Measurements from ENCODE around the gene TMEM214.

DNA sequence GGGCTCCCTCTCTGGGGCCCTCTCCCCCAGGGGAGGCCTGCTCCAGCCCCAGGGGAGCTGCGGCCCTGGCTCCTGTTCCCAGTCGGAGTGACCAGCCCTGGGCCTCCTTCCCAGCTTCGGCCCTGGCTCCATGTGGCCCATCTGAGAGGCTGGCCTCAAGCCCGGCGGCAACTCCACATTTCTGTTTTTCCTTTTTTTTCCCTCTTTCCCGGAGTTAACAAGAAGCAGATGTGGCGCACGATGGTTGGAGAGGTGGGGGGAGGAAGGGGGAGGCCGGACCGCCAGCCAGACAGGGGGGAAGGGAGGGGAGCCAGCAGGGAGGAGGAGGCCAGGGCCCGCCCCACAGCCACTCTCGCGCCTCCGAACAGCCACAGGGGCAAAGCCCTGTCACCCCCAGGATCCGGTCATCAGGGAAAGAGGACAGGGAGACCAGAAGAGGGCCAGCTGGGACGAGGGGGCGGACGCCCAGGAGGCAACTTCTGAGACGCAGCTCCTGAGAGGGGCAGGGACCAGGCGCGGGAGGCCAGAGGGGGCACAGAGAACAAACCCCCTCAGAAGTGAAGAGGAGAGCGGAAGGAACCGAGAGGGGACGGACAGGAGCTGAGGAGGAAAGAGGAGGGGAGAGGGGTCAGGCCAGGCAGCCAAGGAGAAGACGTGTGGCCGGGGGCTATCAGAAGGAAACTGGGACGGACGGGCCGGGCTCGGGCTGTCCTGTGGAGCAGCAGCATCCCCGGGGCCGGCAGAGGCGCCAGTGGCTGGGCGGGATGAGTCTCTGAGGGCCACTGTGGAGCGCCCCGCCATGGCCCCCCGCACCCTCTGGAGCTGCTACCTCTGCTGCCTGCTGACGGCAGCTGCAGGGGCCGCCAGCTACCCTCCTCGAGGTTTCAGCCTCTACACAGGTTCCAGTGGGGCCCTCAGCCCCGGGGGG, 45.8 kb downstream of the TMEM214 start, which contains the start of gene EMILIN1:
- TF ChIP-seq POLR2AphosphoS5 (IDR thresholded peaks at IDR 0.05; ENCODE audit: low read depth, low read length) (peak; percentile 85), TAF1 (IDR thresholded peaks at IDR 0.05; ENCODE audit: borderline replicate concordance, insufficient read depth, low read length) (peak; percentile 70; the same call in 1 of the 2 replicates), SIN3A (IDR thresholded peaks at IDR 0.05; ENCODE audit: borderline replicate concordance, insufficient read depth, low read length) (no peak)
- TF ChIP-seq, protein P1, sequence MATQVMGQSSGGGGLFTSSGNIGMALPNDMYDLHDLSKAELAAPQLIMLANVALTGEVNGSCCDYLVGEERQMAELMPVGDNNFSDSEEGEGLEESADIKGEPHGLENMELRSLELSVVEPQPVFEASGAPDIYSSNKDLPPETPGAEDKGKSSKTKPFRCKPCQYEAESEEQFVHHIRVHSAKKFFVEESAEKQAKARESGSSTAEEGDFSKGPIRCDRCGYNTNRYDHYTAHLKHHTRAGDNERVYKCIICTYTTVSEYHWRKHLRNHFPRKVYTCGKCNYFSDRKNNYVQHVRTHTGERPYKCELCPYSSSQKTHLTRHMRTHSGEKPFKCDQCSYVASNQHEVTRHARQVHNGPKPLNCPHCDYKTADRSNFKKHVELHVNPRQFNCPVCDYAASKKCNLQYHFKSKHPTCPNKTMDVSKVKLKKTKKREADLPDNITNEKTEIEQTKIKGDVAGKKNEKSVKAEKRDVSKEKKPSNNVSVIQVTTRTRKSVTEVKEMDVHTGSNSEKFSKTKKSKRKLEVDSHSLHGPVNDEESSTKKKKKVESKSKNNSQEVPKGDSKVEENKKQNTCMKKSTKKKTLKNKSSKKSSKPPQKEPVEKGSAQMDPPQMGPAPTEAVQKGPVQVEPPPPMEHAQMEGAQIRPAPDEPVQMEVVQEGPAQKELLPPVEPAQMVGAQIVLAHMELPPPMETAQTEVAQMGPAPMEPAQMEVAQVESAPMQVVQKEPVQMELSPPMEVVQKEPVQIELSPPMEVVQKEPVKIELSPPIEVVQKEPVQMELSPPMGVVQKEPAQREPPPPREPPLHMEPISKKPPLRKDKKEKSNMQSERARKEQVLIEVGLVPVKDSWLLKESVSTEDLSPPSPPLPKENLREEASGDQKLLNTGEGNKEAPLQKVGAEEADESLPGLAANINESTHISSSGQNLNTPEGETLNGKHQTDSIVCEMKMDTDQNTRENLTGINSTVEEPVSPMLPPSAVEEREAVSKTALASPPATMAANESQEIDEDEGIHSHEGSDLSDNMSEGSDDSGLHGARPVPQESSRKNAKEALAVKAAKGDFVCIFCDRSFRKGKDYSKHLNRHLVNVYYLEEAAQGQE (IDR thresholded peaks at IDR 0.05; ENCODE audit: insufficient read depth in 1 of 2, low read depth in 2 of 2, low read length in 2 of 2) = 0 out of 4 replicates have a peak, but pooled peaks of 1 of the 2 experiments have one; percentile 27

Data from PFSK-1 (cell line).